CD4-positive, alpha-beta T cell treated with Interleukin-6 at 100 ng/mL for 8 hours (primary cell): ENCODE results near the gene AP1S3.
"Not testable (repeated sequence)": the region's sequence is repeated elsewhere in the genome, so short reads cannot be mapped to it uniquely, and the experiment has no call there.

Experiments used
- DNase-seq: peaks from one replicate; pipeline ENCODE4 v3.0.0-alpha.2; 2020; ENCODE audit warnings: mixed read lengths, low spot score

The AP1S3 gene

DNA sequence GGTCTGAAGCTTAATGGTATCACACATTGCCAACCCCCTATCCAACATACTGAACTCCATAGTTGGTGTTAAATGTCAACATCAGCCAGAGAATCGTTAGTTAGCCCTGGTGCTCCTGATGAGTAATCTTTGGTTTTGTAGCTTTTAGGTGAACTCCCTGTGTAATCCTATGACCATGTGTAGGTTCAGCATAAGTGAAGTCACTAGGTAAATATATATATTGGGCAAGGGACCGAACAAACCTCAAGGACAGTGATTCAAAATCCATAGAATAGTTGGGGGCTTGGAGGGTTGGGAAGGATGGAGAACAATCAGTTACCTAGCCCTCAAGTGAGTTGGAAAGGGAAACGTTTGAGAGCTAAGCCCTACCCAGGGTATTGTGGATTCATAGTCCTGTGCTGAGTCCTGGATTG lies 16.0 kb upstream of the AP1S3 start:
- DNase-seq = no peak

DNA sequence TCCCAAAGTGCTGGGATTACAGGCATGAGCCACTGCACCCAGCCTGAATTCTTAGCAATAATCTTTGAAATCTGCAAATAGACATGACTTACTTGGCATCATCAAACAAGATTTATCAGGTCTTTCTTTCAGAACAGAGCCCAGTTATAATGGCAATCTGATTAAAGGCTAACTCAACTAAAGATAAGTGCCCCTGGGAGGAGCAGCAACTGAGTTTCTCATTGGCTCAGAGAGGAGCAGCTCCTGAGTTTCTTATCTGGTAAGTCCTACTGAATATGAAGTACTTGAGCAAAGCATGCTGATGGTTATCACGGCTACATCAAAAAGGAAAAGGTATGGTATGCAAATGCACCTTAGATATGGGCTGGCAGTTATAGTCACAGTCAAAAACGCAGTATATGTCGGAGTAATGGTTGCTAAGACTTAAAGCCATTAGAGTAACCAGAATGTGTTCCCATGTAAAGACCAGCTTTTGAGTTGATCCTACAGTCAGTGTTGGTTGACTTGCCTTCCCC lies 15.0 kb upstream of the AP1S3 start:
- DNase-seq = no peak

- DNase-seq = no peak
These were observed 10.0 kb upstream of the AP1S3 start for GRCh38 chr2:223847410-223847809.

DNA sequence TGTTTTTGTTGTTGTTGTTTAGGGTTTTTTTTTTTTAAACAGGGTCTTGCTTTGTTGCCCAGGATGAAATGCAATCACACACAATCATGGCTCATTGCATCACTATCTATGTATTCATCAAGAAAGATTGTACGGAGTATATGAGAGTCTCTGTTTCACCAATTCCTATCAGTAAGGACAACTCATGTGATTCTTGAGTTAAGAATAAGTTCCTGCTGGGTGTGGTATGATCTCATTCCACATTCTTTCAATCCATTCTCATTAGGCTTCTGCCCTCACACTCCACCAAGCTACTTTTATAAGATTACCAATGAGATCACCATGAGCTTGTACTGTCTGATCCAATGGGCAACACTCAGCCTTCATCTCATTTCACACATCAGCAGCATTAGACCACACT lies 9.1 kb upstream of the AP1S3 start:
- no peak for DNase-seq

- no peak for DNase-seq
These were observed 4.2 kb upstream of the AP1S3 start for GRCh38 chr2:223841436-223842190.

GRCh38 chr2:223835701-223836532 lies 1.5 kb downstream of the AP1S3 start:
- no peak for DNase-seq

DNA sequence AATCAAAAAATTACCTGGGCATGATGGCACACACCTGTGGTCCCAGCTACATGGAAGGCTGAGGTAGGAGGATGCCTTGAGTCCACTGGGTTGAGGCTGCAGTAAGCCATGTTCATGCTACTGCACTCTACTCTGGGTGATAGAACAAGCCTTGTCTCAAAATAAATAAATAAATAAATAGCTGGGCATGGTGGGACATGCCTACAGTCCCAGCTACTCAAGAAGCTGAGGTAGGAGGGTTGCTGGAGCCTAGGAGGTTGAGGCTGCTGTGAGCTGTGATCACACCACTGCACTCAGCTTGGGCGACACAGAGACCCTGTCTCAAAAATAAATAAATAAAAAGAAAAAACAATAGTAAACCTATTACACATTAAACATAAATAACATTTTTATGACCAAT lies 3.0 kb downstream of the AP1S3 start:
- no peak for DNase-seq

DNA sequence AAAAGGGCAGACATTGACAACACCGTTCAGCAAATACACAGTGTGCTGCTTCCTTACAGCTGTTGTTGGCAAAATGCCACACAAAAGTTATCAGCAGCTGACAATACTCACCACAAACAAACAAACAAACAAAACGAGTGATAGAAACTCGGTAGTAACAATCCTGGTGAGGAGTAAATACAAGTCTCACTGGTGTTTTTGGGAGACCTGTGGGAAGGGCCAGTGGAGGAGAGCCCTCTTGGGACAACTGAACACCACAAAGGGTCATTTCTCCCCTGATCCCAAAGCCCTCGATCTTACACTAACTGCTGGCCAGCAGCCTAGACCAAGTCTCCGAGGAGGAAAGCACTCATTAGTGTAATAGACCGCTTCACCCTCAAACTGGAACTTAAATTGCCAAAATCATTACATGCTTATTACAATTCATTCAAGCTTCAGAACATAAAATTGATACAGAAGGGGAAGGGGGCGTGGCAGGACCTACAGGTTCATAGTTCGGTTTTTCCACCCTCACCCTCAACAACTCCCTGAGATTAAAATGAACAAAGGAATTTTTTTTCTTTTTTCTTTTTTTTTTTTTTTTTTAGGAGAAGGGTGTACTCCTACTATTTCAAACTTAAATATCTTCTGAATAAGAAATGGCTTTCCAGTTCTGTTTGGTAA lies 5.0 kb downstream of the AP1S3 start:
- DNase-seq = no peak

DNA sequence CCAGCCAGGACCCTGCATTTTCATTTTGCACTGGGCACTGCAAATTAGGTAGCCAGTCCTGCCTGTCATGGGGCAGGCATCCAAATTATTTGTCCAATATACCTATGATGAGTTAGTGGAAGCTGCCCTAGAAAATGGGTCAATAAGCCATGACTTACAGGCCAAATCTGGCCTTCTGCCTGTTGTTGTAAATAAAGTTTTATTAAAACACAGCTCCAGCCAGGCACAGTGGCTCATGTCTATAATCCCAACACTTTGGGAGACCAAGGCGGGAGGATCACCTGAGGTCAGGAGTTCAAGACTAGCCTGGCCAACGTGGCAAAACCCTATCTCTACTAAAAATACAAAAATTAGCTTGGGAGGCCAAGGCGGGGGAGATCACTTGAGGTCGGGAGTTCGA lies 8.3 kb downstream of the AP1S3 start:
- no peak for DNase-seq

GRCh38 chr2:223828314-223828713 lies 9.1 kb downstream of the AP1S3 start:
- no peak for DNase-seq

- DNase-seq = no peak
These were observed 10.4 kb downstream of the AP1S3 start for GRCh38 chr2:223826995-223827394.

DNA sequence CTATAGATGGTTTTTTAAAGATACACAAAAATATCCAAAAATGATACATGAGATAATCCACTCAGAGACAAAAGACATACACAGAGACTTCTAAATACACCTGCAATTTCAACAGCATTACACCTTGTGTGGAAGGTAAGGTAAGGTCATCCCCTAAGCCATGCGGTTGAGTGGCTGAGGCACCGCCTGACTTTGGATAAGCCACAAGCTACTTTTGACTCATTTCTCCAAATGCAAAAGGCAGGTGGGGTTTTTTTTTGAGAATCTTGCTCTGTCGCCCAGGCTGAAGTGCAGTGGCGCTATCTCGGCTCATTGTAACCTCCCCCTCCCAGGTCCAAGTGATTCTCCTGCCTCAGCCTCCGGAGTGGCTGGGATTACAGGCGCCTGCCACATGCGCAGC lies 13.1 kb downstream of the AP1S3 start:
- DNase-seq = no peak

GRCh38 chr2:223822818-223823217 lies 14.6 kb downstream of the AP1S3 start:
- no peak for DNase-seq

GRCh38 chr2:223820549-223820948 lies 16.8 kb downstream of the AP1S3 start:
- no peak for DNase-seq

GRCh38 chr2:223819891-223820290 lies 17.5 kb downstream of the AP1S3 start:
- DNase-seq = no peak

DNA sequence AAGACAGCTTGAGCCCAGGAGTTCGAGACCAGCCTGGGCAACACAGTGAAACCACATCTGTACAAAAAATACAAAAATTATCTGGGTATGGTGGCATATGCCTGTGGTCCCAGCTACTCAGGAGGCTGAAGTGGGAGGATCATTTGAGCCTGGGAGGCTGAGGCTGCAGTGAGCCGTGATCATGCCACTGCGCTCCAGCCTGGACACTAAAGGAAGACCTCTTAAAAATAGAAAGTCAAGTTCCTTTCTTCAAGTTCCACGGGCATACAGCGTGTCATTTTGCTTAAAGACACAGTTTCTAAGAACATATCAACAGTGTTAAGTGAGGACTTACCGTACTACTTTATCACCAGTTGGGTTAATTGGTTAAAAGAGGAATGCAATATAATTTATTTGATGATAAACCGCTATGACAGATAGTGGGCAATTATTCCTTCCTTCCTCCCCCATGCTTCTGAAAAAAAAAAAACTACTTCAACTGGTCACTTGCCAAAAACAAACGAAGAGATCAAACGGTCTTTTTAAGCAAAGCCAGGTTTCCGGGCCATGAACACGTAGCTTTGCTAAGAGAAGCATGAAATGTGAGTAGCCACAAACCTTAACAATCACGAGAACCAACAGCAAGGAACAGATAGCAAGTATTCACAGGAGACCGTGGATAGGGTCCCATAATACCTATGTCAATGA lies 21.4 kb downstream of the AP1S3 start:
- DNase-seq = no peak

DNA sequence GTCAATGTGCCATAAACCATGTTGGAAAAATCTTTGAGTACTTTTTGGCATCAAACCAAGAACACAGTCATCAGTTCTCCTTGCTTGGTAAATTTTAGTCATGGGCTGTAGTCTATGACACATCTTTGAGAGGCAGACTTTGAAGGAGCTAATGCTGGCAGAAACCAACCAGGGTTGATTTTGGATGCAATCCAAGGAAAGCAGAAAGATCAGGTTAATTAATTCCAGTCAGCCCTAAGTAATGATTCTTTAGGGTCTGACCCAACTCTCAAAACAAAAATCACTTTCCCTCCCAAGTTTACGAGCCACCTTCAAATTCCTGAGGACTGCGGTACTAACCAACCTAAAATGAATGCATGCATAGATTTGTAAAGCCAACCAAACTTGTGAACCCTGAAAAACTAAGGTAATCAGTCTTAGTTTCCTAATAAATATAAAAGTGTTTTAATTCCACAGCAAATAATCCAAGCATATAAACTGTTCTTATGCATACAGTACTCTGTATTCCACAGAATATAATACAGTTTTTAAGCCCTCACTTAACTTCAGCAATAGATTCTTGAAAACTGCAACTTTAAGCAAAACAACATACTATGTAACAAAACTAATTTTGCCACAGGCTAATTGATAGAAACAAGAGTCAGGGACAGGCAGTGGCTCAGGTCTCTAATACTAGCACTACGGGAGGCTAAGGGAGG lies 22.0 kb downstream of the AP1S3 start:
- no peak for DNase-seq

GRCh38 chr2:223814764-223815163 lies 22.6 kb downstream of the AP1S3 start:
- DNase-seq = not testable (repeated sequence)

DNA sequence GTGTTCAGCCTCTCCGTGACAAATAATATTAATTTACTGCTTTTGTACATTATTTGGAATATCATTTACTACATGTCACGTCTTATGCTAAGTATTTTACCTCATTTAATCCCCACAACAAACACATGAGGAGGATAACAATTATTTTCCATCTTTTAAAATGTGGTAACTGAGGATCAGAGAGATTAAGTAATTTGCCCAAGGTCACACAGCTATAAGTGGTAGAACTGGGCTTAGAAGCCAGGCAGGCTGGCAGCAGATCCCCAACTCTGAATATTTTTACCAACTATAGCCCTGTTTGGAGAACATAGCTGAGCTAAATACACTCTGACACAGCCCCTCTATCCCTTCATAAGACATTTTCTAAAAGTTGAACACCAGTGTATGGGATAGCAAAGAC lies 24.1 kb downstream of the AP1S3 start:
- no peak for DNase-seq

- no peak for DNase-seq
These were observed 25.6 kb downstream of the AP1S3 start for GRCh38 chr2:223811757-223812156.

DNA sequence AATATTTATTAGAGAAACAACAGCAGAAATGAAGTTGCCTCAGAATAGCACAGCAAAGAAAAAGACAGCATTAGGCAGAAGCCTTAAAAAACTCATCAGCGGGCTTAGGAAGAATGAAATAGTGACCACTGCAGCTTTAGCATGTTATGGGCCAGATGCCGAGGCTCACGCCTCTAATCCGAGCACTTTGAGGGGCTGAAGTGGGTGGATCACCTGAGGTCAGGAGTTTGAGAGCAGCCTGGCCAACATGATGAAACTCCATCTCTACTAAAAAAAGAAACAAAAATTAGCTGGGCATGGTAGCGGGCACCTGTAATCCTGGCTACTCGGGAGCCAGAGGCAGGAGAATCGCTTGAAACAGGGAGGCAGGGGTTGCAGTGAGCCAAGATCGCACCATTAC lies 32.4 kb downstream of the AP1S3 start:
- no peak for DNase-seq

DNA sequence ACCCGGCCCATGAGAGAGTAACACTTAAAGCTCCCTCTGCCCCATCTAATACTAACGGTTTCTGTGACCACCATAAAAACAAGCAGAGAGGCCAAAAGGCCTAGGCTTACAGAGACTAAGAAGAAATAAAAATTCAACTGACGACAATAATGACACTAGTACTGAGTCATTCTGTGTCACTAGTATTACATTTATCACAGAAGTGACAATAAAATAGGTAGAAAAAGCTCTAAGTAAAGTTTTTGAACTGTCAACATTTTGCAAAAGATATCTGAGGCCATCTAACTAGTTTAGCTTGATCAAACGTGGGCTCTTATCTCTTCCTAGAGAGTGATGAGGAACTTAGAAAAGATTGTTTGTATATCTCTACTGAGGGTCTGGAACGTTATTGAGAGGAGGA lies 35.6 kb downstream of the AP1S3 start:
- no peak for DNase-seq
